Inflammatory macrophage treated with lipopolysaccharide for 1 hour (primary cell): Measurements from ENCODE around the gene CCDC148.
"Not testable (repeated sequence)": the region's sequence is repeated elsewhere in the genome, so short reads cannot be mapped to it uniquely, and the experiment has no call there.

Experiments used
- DNase-seq, 2 donors: peaks; one replicate each; pipeline ENCODE4 v3.0.0-alpha.2; 2020 to 2022

The CCDC148 gene

GRCh38 chr2:158481116-158481515 lies 24.6 kb upstream of the CCDC148 start:
- no peak for DNase-seq

GRCh38 chr2:158478816-158479215 lies 22.3 kb upstream of the CCDC148 start:
- DNase-seq, result no peak

- DNase-seq, result no peak
Measured at GRCh38 chr2:158478237-158478636, 21.7 kb upstream of the CCDC148 start.

GRCh38 chr2:158477202-158477601 lies 20.6 kb upstream of the CCDC148 start:
- DNase-seq, result no peak

GRCh38 chr2:158474526-158475011 lies 18.0 kb upstream of the CCDC148 start:
- not testable (repeated sequence) for DNase-seq

GRCh38 chr2:158473719-158474392 lies 17.3 kb upstream of the CCDC148 start:
- no peak for DNase-seq

GRCh38 chr2:158473300-158473699 lies 16.7 kb upstream of the CCDC148 start:
- DNase-seq, result not testable (repeated sequence)

GRCh38 chr2:158472829-158473228 lies 16.3 kb upstream of the CCDC148 start:
- not testable (repeated sequence) for DNase-seq

- no peak for DNase-seq
Measured at GRCh38 chr2:158467248-158467647, 10.7 kb upstream of the CCDC148 start.

GRCh38 chr2:158464426-158465281 lies 8.1 kb upstream of the CCDC148 start:
- DNase-seq, result no peak

- no peak for DNase-seq
Measured at GRCh38 chr2:158463496-158464095, 7.0 kb upstream of the CCDC148 start.

GRCh38 chr2:158460632-158461297 lies 4.2 kb upstream of the CCDC148 start:
- no peak for DNase-seq

- peak; percentile 6 to 7 for DNase-seq
Measured at GRCh38 chr2:158459161-158460003, 2.8 kb upstream of the CCDC148 start.

GRCh38 chr2:158458617-158458920 lies 2.0 kb upstream of the CCDC148 start:
- no peak for DNase-seq

GRCh38 chr2:158457826-158458616 lies 1.5 kb upstream of the CCDC148 start:
- peak; percentile 5 to 35 for DNase-seq

- peak; percentile 48 to 57 for DNase-seq
Measured at GRCh38 chr2:158457092-158457825, 706 bp upstream of the CCDC148 start.

- no peak for DNase-seq
Measured at GRCh38 chr2:158443606-158444005, 12.9 kb downstream of the CCDC148 start.

GRCh38 chr2:158439062-158439461 lies 17.5 kb downstream of the CCDC148 start:
- not testable (repeated sequence) for DNase-seq

GRCh38 chr2:158433716-158434115 lies 22.8 kb downstream of the CCDC148 start:
- not testable (repeated sequence) for DNase-seq

- no peak for DNase-seq
Measured at GRCh38 chr2:158432117-158432516, 24.4 kb downstream of the CCDC148 start.

- DNase-seq, result no peak
Measured at GRCh38 chr2:158414538-158414937, 42.0 kb downstream of the CCDC148 start.
